Gastroesophageal sphincter (tissue), 3 donors: ENCODE results near the gene HACD3.

Experiments
- POLR2A ChIP-seq, 2 donors: fragments of 450-650 bp; IDR thresholded peaks; one replicate each; pipeline ENCODE4 v1.6.1; 2017; ENCODE audit warnings: antibody characterized with exemption in 2 of 2, mild to moderate bottlenecking in 2 of 2, moderate library complexity in 1 of 2
- TF ChIP-seq, protein P1 (sequence below), 4 experiments: fragments of 200-600 bp in 2 of 4; fragments of 450-650 bp in 2 of 4; sonication (generic) in 1 of 4; IDR thresholded peaks; one replicate each; pipeline ENCODE4 v1.5.1; 2017 to 2019; ENCODE audit warnings: antibody characterized with exemption in 4 of 4, mild to moderate bottlenecking in 2 of 4, moderate library complexity in 2 of 4

DNA sequence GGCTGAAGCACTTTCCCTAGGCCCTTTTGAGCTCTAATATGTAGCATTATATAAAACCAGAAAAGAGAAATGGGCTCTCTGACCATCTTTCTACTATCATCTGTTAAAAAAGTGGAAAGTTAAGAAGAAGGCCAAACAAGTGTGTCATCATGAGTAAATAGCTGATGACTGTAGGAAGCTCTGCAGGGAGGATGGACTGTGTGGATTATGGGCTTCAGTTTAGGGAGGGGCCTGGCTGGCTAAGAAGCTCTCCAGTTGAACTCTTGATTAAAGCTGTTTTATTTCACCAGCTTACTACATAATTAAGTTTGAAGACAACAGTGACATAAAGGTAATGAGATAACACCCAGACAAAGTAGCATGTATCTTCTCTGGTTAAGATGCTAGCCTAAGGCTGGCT, 50.0 kb downstream of the HACD3 start:
- TF ChIP-seq, protein P1, sequence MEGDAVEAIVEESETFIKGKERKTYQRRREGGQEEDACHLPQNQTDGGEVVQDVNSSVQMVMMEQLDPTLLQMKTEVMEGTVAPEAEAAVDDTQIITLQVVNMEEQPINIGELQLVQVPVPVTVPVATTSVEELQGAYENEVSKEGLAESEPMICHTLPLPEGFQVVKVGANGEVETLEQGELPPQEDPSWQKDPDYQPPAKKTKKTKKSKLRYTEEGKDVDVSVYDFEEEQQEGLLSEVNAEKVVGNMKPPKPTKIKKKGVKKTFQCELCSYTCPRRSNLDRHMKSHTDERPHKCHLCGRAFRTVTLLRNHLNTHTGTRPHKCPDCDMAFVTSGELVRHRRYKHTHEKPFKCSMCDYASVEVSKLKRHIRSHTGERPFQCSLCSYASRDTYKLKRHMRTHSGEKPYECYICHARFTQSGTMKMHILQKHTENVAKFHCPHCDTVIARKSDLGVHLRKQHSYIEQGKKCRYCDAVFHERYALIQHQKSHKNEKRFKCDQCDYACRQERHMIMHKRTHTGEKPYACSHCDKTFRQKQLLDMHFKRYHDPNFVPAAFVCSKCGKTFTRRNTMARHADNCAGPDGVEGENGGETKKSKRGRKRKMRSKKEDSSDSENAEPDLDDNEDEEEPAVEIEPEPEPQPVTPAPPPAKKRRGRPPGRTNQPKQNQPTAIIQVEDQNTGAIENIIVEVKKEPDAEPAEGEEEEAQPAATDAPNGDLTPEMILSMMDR (IDR thresholded peaks at IDR 0.05) = no peak
- no peak for TF ChIP-seq POLR2A (IDR thresholded peaks at IDR 0.05)
